Osteocyte (in vitro differentiated cells): ENCODE results near the gene RBP5. TPM values are rescaled to one million over a fixed set of nuclear protein-coding genes. Genes with fewer than 3 reads are reported as not detected.

Source experiments
- DNase-seq: peaks from one replicate; pipeline ENCODE4 v3.0.0; 2021; ENCODE audit warnings: mixed read lengths; ENCODE audit not compliant: unreplicated experiment; ENCODE audit errors: extremely low spot score
- H3K27ac Mint-ChIP-seq: one replicate; pipeline ENCODE4 v1.8.0; 2021; ENCODE audit warnings: mild to moderate bottlenecking, mixed read lengths; ENCODE audit not compliant: unreplicated experiment
- H3K27me3 Mint-ChIP-seq: one replicate; pipeline ENCODE4 v1.8.0; 2021; ENCODE audit warnings: mixed read lengths; ENCODE audit not compliant: unreplicated experiment
- H3K36me3 Mint-ChIP-seq: one replicate; pipeline ENCODE4 v1.8.0; 2021; ENCODE audit warnings: mixed read lengths; ENCODE audit not compliant: unreplicated experiment
- H3K4me1 Mint-ChIP-seq: one replicate; pipeline ENCODE4 v1.8.0; 2021; ENCODE audit warnings: mixed read lengths; ENCODE audit not compliant: unreplicated experiment
- H3K4me3 Mint-ChIP-seq: one replicate; pipeline ENCODE4 v1.8.0; 2021; ENCODE audit warnings: mild to moderate bottlenecking, moderate library complexity, mixed read lengths; ENCODE audit not compliant: unreplicated experiment
- H3K9me3 Mint-ChIP-seq: one replicate; pipeline ENCODE4 v1.8.0; 2021; ENCODE audit warnings: mixed read lengths; ENCODE audit not compliant: unreplicated experiment
- CTCF ChIP-seq: fragments of 200-600 bp; sonication (generic); IDR thresholded peaks from 2 replicates; pipeline ENCODE4 v1.5.0; 2021; ENCODE audit warnings: antibody characterized with exemption, mild to moderate bottlenecking, moderate library complexity
- total RNA-seq: library from RNA; stranded (reverse); gene quantifications from 2 replicates; pipeline ENCODE4 v1.2.1, GENCODE V29; 2021

RBP5 gene
- total RNA-seq, 1 donor from 2014 or later, result not detected

- no peak for DNase-seq
- no peak for TF ChIP-seq CTCF
Observed at GRCh38 chr12:7114851-7115250, 13.8 kb downstream of the RBP5 start.

GRCh38 chr12:7114008-7114407 is 14.7 kb downstream of the RBP5 start:
- peaks cover 2% of the 10 kb centered on the region for H3K36me3 Mint-ChIP-seq
- H3K27me3 Mint-ChIP-seq, result peaks cover 31% of the 10 kb centered on the region
- H3K4me3 Mint-ChIP-seq, result no peak overlapping the region
- no peak for DNase-seq
- H3K9me3 Mint-ChIP-seq, result no peaks in the 10 kb centered on the region
- TF ChIP-seq CTCF, result no peak
- H3K27ac Mint-ChIP-seq, result no peak overlapping the region
- peaks cover 10% of the 10 kb centered on the region for H3K4me1 Mint-ChIP-seq

More at GRCh38 chr12:7114851-7115250, 13.8 kb downstream of the RBP5 start:
- Mint-ChIP-seq H3K27ac (no peak overlapping the region), H3K9me3 (no peaks in the 10 kb centered on the region), H3K4me3 (no peak overlapping the region), H3K4me1 (peaks cover 5% of the 10 kb centered on the region), H3K36me3 (peaks cover 2% of the 10 kb centered on the region), H3K27me3 (peaks cover 31% of the 10 kb centered on the region)

GRCh38 chr12:7113389-7113871 is 15.3 kb downstream of the RBP5 start:
- TF ChIP-seq CTCF, result peak; percentile 87
- H3K27me3 Mint-ChIP-seq, result peaks cover 27% of the 10 kb centered on the region
- peaks cover 2% of the 10 kb centered on the region for H3K36me3 Mint-ChIP-seq
- no peaks in the 10 kb centered on the region for H3K9me3 Mint-ChIP-seq
- H3K27ac Mint-ChIP-seq, result no peak overlapping the region
- DNase-seq, result no peak
- H3K4me1 Mint-ChIP-seq, result peaks cover 14% of the 10 kb centered on the region
- H3K4me3 Mint-ChIP-seq, result no peak overlapping the region

- H3K27me3 Mint-ChIP-seq, result peaks cover 14% of the 10 kb centered on the region
- no peak for TF ChIP-seq CTCF
- peaks cover 21% of the 10 kb centered on the region for H3K4me1 Mint-ChIP-seq
- H3K9me3 Mint-ChIP-seq, result no peaks in the 10 kb centered on the region
- no peak overlapping the region for H3K4me3 Mint-ChIP-seq
- no peak overlapping the region for H3K27ac Mint-ChIP-seq
- peaks cover 2% of the 10 kb centered on the region for H3K36me3 Mint-ChIP-seq
- no peak for DNase-seq
Observed at GRCh38 chr12:7112041-7112440, 16.6 kb downstream of the RBP5 start.

GRCh38 chr12:7110661-7111060 is 18.0 kb downstream of the RBP5 start:
- Mint-ChIP-seq H3K9me3 (peaks cover 9% of the 10 kb centered on the region), H3K27ac (no peak overlapping the region), H3K4me1 (peaks cover 21% of the 10 kb centered on the region), H3K36me3 (peaks cover 9% of the 10 kb centered on the region), H3K4me3 (no peak overlapping the region), H3K27me3 (peaks cover 8% of the 10 kb centered on the region)
- TF ChIP-seq CTCF, result no peak
- DNase-seq, result no peak
